Measurements from ENCODE around the gene METTL22.
A peak's percentile ranks its signal among the peaks of the same experiment; 100 is the strongest.

The METTL22 gene

GRCh38 chr16:8596581-8596980, 24.9 kb upstream of the METTL22 start:
- Histone ChIP-seq H3K9ac (ENCODE audit: low read length) (no peak overlapping the region), H3K4me3 (ENCODE audit: low read depth in 1 of 2, low read length in 2 of 2) (no peak overlapping the region), H3K27me3 (ENCODE audit: control insufficient read depth in 1 of 2, insufficient read depth in 2 of 2, low read length in 2 of 2) (peaks cover 0 to 6% of the 10 kb centered on the region in 2 donors), H3K27ac (ENCODE audit: low read depth, low read length) (no peak overlapping the region), H3K36me3 (ENCODE audit: insufficient read depth, low read length) (no peaks in the 10 kb centered on the region), H3K9me3 (ENCODE audit: low read length) (no peaks in the 10 kb centered on the region), H3K4me1 (ENCODE audit: insufficient read depth, low read length) (no peaks in the 10 kb centered on the region)

- Histone ChIP-seq H3K27ac (ENCODE audit: low read depth, low read length) (no peak overlapping the region), H3K9me3 (ENCODE audit: low read length) (no peaks in the 10 kb centered on the region), H3K27me3 (ENCODE audit: control insufficient read depth in 1 of 2, insufficient read depth in 2 of 2, low read length in 2 of 2) (no peaks in the 10 kb centered on the region)
These were observed 21.2 kb upstream of the METTL22 start for GRCh38 chr16:8600144-8600775.

GRCh38 chr16:8605554-8605953, 15.9 kb upstream of the METTL22 start:
- Histone ChIP-seq H3K27me3 (ENCODE audit: control insufficient read depth in 1 of 2, insufficient read depth in 2 of 2, low read length in 2 of 2) (no peaks in the 10 kb centered on the region), H3K4me1 (ENCODE audit: insufficient read depth, low read length) (no peaks in the 10 kb centered on the region), H3K27ac (ENCODE audit: low read depth, low read length) (no peak overlapping the region), H3K9me3 (ENCODE audit: low read length) (no peaks in the 10 kb centered on the region), H3K4me3 (ENCODE audit: low read depth in 1 of 2, low read length in 2 of 2) (no peak overlapping the region), H3K9ac (ENCODE audit: low read length) (no peak overlapping the region), H3K36me3 (ENCODE audit: insufficient read depth, low read length) (no peaks in the 10 kb centered on the region)

More at GRCh38 chr16:8600144-8600775, 21.2 kb upstream of the METTL22 start:
- Histone ChIP-seq H3K9ac (ENCODE audit: low read length) (no peak overlapping the region), H3K4me3 (ENCODE audit: low read depth in 1 of 2, low read length in 2 of 2) (no peak overlapping the region), H3K36me3 (ENCODE audit: insufficient read depth, low read length) (no peaks in the 10 kb centered on the region), H3K4me1 (ENCODE audit: insufficient read depth, low read length) (no peaks in the 10 kb centered on the region)

- Histone ChIP-seq H3K36me3 (ENCODE audit: insufficient read depth, low read length) (no peaks in the 10 kb centered on the region), H3K4me1 (ENCODE audit: insufficient read depth, low read length) (no peaks in the 10 kb centered on the region), H3K9me3 (ENCODE audit: low read length) (no peaks in the 10 kb centered on the region), H3K27ac (ENCODE audit: low read depth, low read length) (no peak overlapping the region), H3K4me3 (ENCODE audit: low read depth in 1 of 2, low read length in 2 of 2) (no peak overlapping the region), H3K9ac (ENCODE audit: low read length) (no peak overlapping the region), H3K27me3 (ENCODE audit: control insufficient read depth in 1 of 2, insufficient read depth in 2 of 2, low read length in 2 of 2) (no peaks in the 10 kb centered on the region)
These were observed 14.3 kb upstream of the METTL22 start for GRCh38 chr16:8607214-8607613.

GRCh38 chr16:8611122-8611521, 10.4 kb upstream of the METTL22 start:
- Histone ChIP-seq H3K27ac (ENCODE audit: low read depth, low read length) (no peak overlapping the region), H3K9me3 (ENCODE audit: low read length) (no peaks in the 10 kb centered on the region), H3K4me3 (ENCODE audit: low read depth in 1 of 2, low read length in 2 of 2) (no peak overlapping the region), H3K27me3 (ENCODE audit: control insufficient read depth in 1 of 2, insufficient read depth in 2 of 2, low read length in 2 of 2) (no peaks in the 10 kb centered on the region), H3K4me1 (ENCODE audit: insufficient read depth, low read length) (no peaks in the 10 kb centered on the region), H3K9ac (ENCODE audit: low read length) (no peak overlapping the region), H3K36me3 (ENCODE audit: insufficient read depth, low read length) (no peaks in the 10 kb centered on the region)

- no peaks in the 10 kb centered on the region for H3K27me3 ChIP-seq (ENCODE audit: control insufficient read depth in 1 of 2, insufficient read depth in 2 of 2, low read length in 2 of 2)
- H3K4me1 ChIP-seq (ENCODE audit: insufficient read depth, low read length), result no peaks in the 10 kb centered on the region
- no peaks in the 10 kb centered on the region for H3K36me3 ChIP-seq (ENCODE audit: insufficient read depth, low read length)
- no peak overlapping the region for H3K27ac ChIP-seq (ENCODE audit: low read depth, low read length)
- H3K4me3 ChIP-seq (ENCODE audit: low read depth in 1 of 2, low read length in 2 of 2), result no peak overlapping the region
- no peak overlapping the region for H3K9ac ChIP-seq (ENCODE audit: low read length)
- no peaks in the 10 kb centered on the region for H3K9me3 ChIP-seq (ENCODE audit: low read length)
These were observed 9.5 kb upstream of the METTL22 start for GRCh38 chr16:8611886-8612600.

GRCh38 chr16:8614435-8615029, 7.0 kb upstream of the METTL22 start:
- Histone ChIP-seq H3K9ac (ENCODE audit: low read length) (no peak overlapping the region), H3K4me1 (ENCODE audit: insufficient read depth, low read length) (no peaks in the 10 kb centered on the region), H3K27me3 (ENCODE audit: control insufficient read depth in 1 of 2, insufficient read depth in 2 of 2, low read length in 2 of 2) (no peaks in the 10 kb centered on the region), H3K4me3 (ENCODE audit: low read depth in 1 of 2, low read length in 2 of 2) (no peak overlapping the region), H3K9me3 (ENCODE audit: low read length) (no peaks in the 10 kb centered on the region), H3K36me3 (ENCODE audit: insufficient read depth, low read length) (no peaks in the 10 kb centered on the region), H3K27ac (ENCODE audit: low read depth, low read length) (no peak overlapping the region)

- H3K4me1 ChIP-seq (ENCODE audit: insufficient read depth, low read length), result peaks cover 14% of the 10 kb centered on the region
- H3K36me3 ChIP-seq (ENCODE audit: insufficient read depth, low read length), result no peaks in the 10 kb centered on the region
- no peaks in the 10 kb centered on the region for H3K9me3 ChIP-seq (ENCODE audit: low read length)
- H3K27ac ChIP-seq (ENCODE audit: low read depth, low read length), result no peak overlapping the region
- H3K27me3 ChIP-seq (ENCODE audit: control insufficient read depth in 1 of 2, insufficient read depth in 2 of 2, low read length in 2 of 2), result no peaks in the 10 kb centered on the region
- H3K4me3 ChIP-seq (ENCODE audit: low read depth in 1 of 2, low read length in 2 of 2), result no peak overlapping the region
- no peak overlapping the region for H3K9ac ChIP-seq (ENCODE audit: low read length)
These were observed 1.7 kb upstream of the METTL22 start for GRCh38 chr16:8619671-8620370.

- Histone ChIP-seq H3K27me3 (ENCODE audit: control insufficient read depth in 1 of 2, insufficient read depth in 2 of 2, low read length in 2 of 2) (no peaks in the 10 kb centered on the region), H3K27ac (ENCODE audit: low read depth, low read length) (no peak overlapping the region), H3K36me3 (ENCODE audit: insufficient read depth, low read length) (peaks cover 3% of the 10 kb centered on the region), H3K9me3 (ENCODE audit: low read length) (no peaks in the 10 kb centered on the region), H3K4me3 (ENCODE audit: low read depth in 1 of 2, low read length in 2 of 2) (no peak overlapping the region), H3K4me1 (ENCODE audit: insufficient read depth, low read length) (peaks cover 14% of the 10 kb centered on the region), H3K9ac (ENCODE audit: low read length) (no peak overlapping the region)
These were observed 963 bp upstream of the METTL22 start for GRCh38 chr16:8620535-8620934.

GRCh38 chr16:8621222-8621571, 301 bp upstream of the METTL22 start:
- Histone ChIP-seq H3K27me3 (ENCODE audit: control insufficient read depth in 1 of 2, insufficient read depth in 2 of 2, low read length in 2 of 2) (no peaks in the 10 kb centered on the region), H3K9ac (ENCODE audit: low read length) (peak overlapping the region; percentile 95), H3K4me1 (ENCODE audit: insufficient read depth, low read length) (peaks cover 14% of the 10 kb centered on the region), H3K36me3 (ENCODE audit: insufficient read depth, low read length) (peaks cover 9% of the 10 kb centered on the region), H3K9me3 (ENCODE audit: low read length) (no peaks in the 10 kb centered on the region), H3K27ac (ENCODE audit: low read depth, low read length) (peak overlapping the region; percentile 64), H3K4me3 (ENCODE audit: low read depth in 1 of 2, low read length in 2 of 2) (peak overlapping the region; percentile 99 to 100)

GRCh38 chr16:8622315-8622656, 788 bp downstream of the METTL22 start:
- H3K9me3 ChIP-seq (ENCODE audit: low read length), result no peaks in the 10 kb centered on the region
- H3K27me3 ChIP-seq (ENCODE audit: control insufficient read depth in 1 of 2, insufficient read depth in 2 of 2, low read length in 2 of 2), result no peaks in the 10 kb centered on the region
- peak overlapping the region; percentile 81 for H3K27ac ChIP-seq (ENCODE audit: low read depth, low read length)
- H3K36me3 ChIP-seq (ENCODE audit: insufficient read depth, low read length), result peaks cover 17% of the 10 kb centered on the region
- H3K4me3 ChIP-seq (ENCODE audit: low read depth in 1 of 2, low read length in 2 of 2), result peak overlapping the region; percentile 99 to 100
- H3K9ac ChIP-seq (ENCODE audit: low read length), result peak overlapping the region; percentile 95
- H3K4me1 ChIP-seq (ENCODE audit: insufficient read depth, low read length), result peaks cover 14% of the 10 kb centered on the region

All from muscle layer of colon (tissue), 2 donors.